ENCODE measurements around the gene INO80E. TPM values are rescaled to one million over a fixed set of nuclear protein-coding genes. Genes with fewer than 3 reads are reported as not detected.

Gene INO80E
- polyA plus RNA-seq, 5 donors = 45.5 to 70.9 (median 48.1) TPM

GRCh38 chr16:29974291-29975133, 21.5 kb upstream of the INO80E start:
- no peak for DNase-seq

- DNase-seq = no peak
Measured at GRCh38 chr16:29975134-29975538, 20.9 kb upstream of the INO80E start.

- no peak for DNase-seq
Measured at GRCh38 chr16:29975811-29976511, 20.1 kb upstream of the INO80E start.

- DNase-seq = no peak
Measured at GRCh38 chr16:29977063-29977825, 18.8 kb upstream of the INO80E start.

- no peak for DNase-seq
Measured at GRCh38 chr16:29978081-29978480, 18.0 kb upstream of the INO80E start.

GRCh38 chr16:29978564-29979270, 17.3 kb upstream of the INO80E start:
- no peak for DNase-seq

GRCh38 chr16:29982560-29983419, 13.3 kb upstream of the INO80E start:
- DNase-seq = no peak

- DNase-seq = no peak
Measured at GRCh38 chr16:29983420-29984136, 12.5 kb upstream of the INO80E start.

GRCh38 chr16:29984137-29984763, 11.8 kb upstream of the INO80E start:
- no peak for DNase-seq

- no peak for DNase-seq
Measured at GRCh38 chr16:29984764-29985147, 11.3 kb upstream of the INO80E start.

- DNase-seq = no peak
Measured at GRCh38 chr16:29985271-29985811, 10.7 kb upstream of the INO80E start.

GRCh38 chr16:29986231-29986630, 9.8 kb upstream of the INO80E start:
- no peak for DNase-seq

- DNase-seq = no peak
Measured at GRCh38 chr16:29986931-29987330, 9.1 kb upstream of the INO80E start.

GRCh38 chr16:29987371-29988085, 8.5 kb upstream of the INO80E start:
- no peak for DNase-seq

GRCh38 chr16:29988346-29989075, 7.5 kb upstream of the INO80E start:
- no peak for DNase-seq

GRCh38 chr16:29989111-29989858, 6.8 kb upstream of the INO80E start:
- no peak for DNase-seq

GRCh38 chr16:29990034-29990433, 6.0 kb upstream of the INO80E start:
- no peak for DNase-seq

Data from right lung (tissue), 5 donors.